GM18861 (cell line): Measurements from ENCODE around the gene FMNL2.

Experiments
- ATAC-seq: cut with Tn5 transposase; IDR thresholded peaks from one replicate; pipeline ENCODE4 v1.9.1; 2021; ENCODE audit not compliant: unreplicated experiment

The FMNL2 gene

DNA sequence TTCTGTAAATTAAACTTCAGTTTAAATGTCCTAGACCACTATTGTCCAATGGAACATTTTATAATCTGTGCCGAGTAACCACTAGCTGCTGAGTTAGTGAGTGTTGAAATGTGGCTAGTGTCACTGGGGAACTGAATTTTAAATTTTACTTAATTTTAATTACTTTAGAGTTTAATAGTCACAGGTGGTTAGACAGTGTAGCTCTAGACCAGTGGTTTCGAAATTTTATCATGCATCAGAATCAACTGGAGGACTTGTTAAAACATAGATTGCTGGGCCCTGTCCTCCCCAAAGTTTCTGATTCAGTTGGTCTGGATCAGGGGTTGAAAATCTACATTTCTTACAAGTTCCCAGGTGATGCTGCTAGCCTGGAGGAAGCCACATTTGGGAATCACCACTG lies 110.4 kb downstream of the FMNL2 start:
- ATAC-seq = no peak

DNA sequence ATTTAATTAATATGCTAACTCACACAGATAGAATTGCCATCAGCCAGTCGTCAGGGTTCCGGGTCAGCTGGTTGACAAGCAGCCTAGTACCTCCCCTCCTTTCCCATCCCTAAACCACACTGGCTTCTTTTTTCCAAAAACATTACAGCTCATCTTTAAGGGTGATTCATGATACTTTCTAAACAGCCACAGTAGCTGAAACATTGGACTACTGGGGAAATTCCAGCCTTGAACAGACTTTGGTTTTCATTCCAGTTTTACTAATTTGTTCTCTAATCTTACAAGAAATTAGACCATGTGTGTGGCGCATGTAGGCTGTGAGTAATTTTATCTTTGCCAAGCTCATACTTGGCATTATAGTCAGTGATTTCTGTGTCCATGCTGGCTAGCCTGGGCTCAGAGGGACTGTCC lies 110.8 kb downstream of the FMNL2 start:
- no peak for ATAC-seq

GRCh38 chr2:152446213-152446612 lies 111.2 kb downstream of the FMNL2 start:
- no peak for ATAC-seq

- no peak for ATAC-seq
Measured at GRCh38 chr2:152447897-152448296, 112.9 kb downstream of the FMNL2 start.

- no peak for ATAC-seq
Measured at GRCh38 chr2:152448606-152449005, 113.6 kb downstream of the FMNL2 start.

GRCh38 chr2:152449578-152449977 lies 114.6 kb downstream of the FMNL2 start:
- ATAC-seq = no peak

- ATAC-seq = no peak
Measured at GRCh38 chr2:152450176-152450575, 115.2 kb downstream of the FMNL2 start.

DNA sequence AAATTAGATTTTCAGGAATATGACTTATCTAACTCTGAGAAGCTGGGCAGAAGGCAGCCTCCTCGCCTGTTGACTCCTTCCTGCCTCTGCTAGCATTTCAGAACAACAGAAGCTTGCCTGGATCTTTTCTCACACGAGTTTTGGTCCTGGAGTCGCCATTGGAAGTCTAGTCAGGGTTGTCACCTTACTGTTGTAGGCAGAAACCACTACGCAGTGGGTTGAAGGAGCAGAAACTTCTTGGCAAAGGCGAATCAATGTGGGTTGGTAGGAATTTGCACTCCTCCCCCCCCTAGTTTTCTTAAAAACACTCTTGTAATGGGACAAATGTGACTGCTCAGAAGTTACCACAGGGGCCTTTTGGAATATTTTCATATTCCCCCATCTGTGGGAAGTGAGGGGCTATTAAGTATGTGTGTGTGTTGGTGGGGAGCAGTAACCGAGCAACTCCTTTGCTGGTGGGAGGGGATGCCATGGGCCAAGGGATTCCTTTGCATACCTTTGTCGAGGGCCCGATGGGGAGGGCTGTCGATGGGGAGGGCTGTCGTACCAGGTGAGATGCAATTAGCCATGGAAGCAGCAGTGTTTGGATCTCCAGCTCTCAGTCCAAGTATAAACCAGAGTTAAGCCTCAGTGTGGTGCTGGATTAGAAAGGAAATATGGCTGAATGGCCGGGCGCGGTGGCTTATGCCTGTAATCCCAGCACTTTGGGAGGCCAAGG lies 117.4 kb downstream of the FMNL2 start:
- no peak for ATAC-seq

DNA sequence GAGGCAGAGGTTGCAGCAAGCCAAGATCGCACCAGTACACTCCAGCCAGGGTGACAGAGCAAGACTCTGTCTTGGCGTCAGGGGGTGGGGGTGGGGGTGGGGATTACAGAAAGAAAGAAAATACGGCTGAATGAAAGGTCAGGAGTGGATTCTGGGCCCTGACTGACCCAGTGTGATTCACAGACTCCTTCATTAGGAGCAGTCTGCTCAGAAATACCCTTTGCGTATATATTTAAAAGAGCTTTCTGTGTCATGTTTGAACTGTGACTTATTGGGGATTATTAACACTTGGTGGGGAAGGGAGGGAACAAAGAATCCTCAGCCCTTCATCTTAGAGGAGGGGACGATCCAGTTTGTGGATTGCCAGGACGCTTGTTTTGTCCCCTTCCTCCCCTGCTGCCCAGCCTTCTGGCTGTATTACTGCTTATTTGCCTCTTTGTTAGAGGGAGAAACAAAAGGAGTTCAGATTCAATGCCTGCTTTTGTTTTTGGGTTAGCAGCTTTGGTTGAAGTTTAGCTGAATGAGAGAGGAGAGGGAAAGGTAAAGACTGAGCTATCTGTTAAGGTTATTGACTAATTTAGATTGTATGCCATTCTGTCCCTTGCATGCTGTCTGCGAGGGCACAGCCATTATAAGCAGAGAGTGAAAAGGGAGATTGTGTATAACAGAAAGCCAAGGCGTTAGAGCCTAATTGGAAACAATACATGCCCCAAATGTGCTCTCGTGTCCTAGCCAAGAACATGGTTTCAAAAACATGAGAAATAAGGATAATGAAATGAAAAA lies 118.3 kb downstream of the FMNL2 start:
- no peak for ATAC-seq

DNA sequence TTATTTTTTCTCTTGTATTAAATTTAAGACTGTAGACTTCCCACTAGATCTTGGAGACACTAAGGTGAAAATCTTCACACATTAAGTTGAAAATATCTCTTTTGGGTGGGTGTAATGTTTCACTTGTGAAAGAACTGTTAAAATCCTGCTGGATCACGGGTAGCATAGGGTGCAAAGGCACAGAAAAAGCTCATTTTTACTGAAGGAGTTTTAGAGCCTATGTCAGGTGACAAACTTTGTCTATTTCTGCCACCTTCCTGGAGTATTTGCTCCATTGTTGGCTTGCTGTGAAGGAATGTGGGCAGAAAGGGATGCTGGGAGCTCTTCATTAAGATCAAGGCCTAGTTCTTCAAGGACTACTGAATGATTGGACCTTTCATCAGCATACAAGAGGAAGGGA lies 119.4 kb downstream of the FMNL2 start:
- ATAC-seq = no peak

GRCh38 chr2:152454960-152455359 lies 120.0 kb downstream of the FMNL2 start:
- ATAC-seq = no peak

GRCh38 chr2:152455738-152456137 lies 120.8 kb downstream of the FMNL2 start:
- no peak for ATAC-seq

GRCh38 chr2:152456262-152456661 lies 121.3 kb downstream of the FMNL2 start:
- ATAC-seq = no peak

DNA sequence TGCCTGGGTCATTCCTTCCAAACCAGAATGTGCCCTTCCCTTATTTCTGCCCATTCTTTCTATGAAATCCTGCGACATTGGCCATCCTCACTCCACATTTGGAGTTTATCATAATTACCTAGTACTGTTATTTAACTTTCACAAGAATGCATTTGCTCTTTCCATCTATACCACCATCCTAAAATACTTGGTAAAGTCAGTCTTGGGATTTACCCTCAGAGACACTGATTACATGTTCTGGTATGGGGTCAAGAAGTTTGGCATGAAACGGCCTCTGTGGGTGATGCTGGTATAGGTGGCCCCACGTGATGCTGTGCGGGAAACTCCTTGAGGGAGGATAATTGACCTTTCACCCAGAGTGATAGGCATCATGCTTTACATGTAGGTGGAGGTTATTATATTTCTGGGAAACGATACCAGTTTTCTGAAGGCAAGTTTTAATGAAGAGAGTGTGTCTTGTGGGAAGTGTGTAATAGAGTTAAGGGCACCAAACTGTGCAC lies 123.5 kb downstream of the FMNL2 start:
- no peak for ATAC-seq

DNA sequence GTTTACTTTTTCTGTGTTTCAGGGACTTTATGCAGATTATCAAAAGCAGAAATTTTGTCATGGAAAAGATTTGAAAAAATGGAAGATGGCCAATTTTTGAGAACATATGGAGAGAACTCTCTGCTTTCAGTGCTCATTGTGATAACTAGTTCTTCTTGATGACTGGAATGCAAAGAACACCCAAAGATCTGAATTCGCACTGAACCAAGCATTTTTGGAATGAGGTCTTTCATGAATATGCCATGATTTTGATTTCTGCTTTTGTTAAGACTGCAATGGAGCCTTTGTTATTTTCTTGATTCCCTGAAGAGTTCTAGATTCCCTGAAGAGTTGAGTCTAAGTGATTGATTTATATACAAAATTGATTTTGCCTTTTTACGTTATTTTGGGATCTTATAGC lies 124.1 kb downstream of the FMNL2 start:
- no peak for ATAC-seq

GRCh38 chr2:152460567-152460966 lies 125.6 kb downstream of the FMNL2 start:
- ATAC-seq = no peak

GRCh38 chr2:152462120-152462519 lies 127.1 kb downstream of the FMNL2 start:
- no peak for ATAC-seq

- ATAC-seq = no peak
Measured at GRCh38 chr2:152462779-152463178, 127.8 kb downstream of the FMNL2 start.

- ATAC-seq = no peak
Measured at GRCh38 chr2:152464851-152465470, 130.0 kb downstream of the FMNL2 start.

DNA sequence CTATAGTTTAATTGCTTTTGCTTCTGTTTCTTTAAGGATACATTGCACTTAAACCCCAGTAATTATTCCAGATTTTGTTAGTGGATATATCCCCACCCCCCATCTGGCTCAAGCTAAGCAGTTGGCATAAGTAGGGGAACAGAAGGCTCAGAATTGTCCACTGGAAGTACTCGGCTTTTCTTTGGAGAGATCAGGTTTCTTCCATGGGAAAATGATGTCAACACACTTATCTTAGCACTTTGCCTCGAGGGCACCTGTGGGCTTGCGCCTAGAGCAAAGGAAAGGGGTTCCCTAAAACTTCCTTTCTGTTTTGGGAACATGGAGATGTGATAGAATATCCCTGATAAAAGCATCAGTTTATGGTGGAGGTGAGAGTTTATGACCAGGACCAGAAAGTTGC lies 130.6 kb downstream of the FMNL2 start:
- ATAC-seq = no peak

- ATAC-seq = peak; percentile 26
Measured at GRCh38 chr2:152466041-152466440, 131.1 kb downstream of the FMNL2 start.
